Loucy (cell line): ENCODE measurements around the gene PLXNA4.

Experiments used
- CTCF ChIP-seq: fragments of 200-600 bp; sonication (generic); conservative IDR thresholded peaks from 2 replicates; pipeline ENCODE4 v1.5.1; 2014; ENCODE audit warnings: mild to moderate bottlenecking, antibody characterized with exemption, low read length
- EZH2phosphoT487 ChIP-seq: fragments of 200-600 bp; IDR thresholded peaks from 2 replicates; pipeline ENCODE4 v1.6.1; 2018; ENCODE audit warnings: antibody characterized with exemption, mild to moderate bottlenecking, moderate library complexity, borderline replicate concordance

GRCh38 chr7:132607656-132608055, 31.4 kb upstream of the PLXNA4 start:
- TF ChIP-seq CTCF: no peak
- no peak for TF ChIP-seq EZH2phosphoT487
